ENCODE data around the gene PRDM12.

PRDM12 gene

GRCh38 chr9:130713286-130713960 is 49.0 kb downstream of the PRDM12 start:
- Histone ChIP-seq H3K4me2 (ENCODE audit: low read length) (peak overlapping the region; percentile 96), H3K36me3 (ENCODE audit: insufficient read depth, low read length) (no peaks in the 10 kb centered on the region), H4K20me1 (ENCODE audit: insufficient read depth, low read length) (no peaks in the 10 kb centered on the region), H3K27me3 (ENCODE audit: insufficient read depth, low read length) (no peaks in the 10 kb centered on the region), H3K27ac (ENCODE audit: low read depth, low read length, poor library complexity, severe bottlenecking) (no peak overlapping the region), H3K9me2 (ENCODE audit: low read depth, low read length) (no peaks in the 10 kb centered on the region), H3K79me2 (ENCODE audit: insufficient read depth, low read length) (peaks cover 27% of the 10 kb centered on the region), H3K9me3 (ENCODE audit: low read length) (no peaks in the 10 kb centered on the region), H3K4me3 (ENCODE audit: low read depth, low read length, poor library complexity, severe bottlenecking) (peak overlapping the region; percentile 79), H3F3A (ENCODE audit: insufficient read depth, low read length) (peaks cover 4% of the 10 kb centered on the region; the same call in 1 of the 2 replicates), H2AFZ (ENCODE audit: low read length) (no peak overlapping the region), H3K4me1 (ENCODE audit: insufficient read depth, low read length, severe bottlenecking) (peaks cover 30% of the 10 kb centered on the region), H3K9ac (ENCODE audit: low read length) (peak overlapping the region; percentile 81)
- TF ChIP-seq EZH2 (IDR thresholded peaks at IDR 0.05; ENCODE audit: borderline replicate concordance, low read length), result no peak
- TF ChIP-seq CTCF (IDR thresholded peaks at IDR 0.05; ENCODE audit: low read length), result no peak

GRCh38 chr9:130714586-130715110 is 50.3 kb downstream of the PRDM12 start:
- H3K4me1 ChIP-seq (ENCODE audit: insufficient read depth, low read length, severe bottlenecking), result peaks cover 33% of the 10 kb centered on the region
- no peak overlapping the region for H3K27ac ChIP-seq (ENCODE audit: low read depth, low read length, poor library complexity, severe bottlenecking)
- peaks cover 4% of the 10 kb centered on the region; the same call in 1 of the 2 replicates for H3F3A ChIP-seq (ENCODE audit: insufficient read depth, low read length)
- H3K27me3 ChIP-seq (ENCODE audit: insufficient read depth, low read length), result no peaks in the 10 kb centered on the region
- peak overlapping the region; percentile 79 for H3K4me3 ChIP-seq (ENCODE audit: low read depth, low read length, poor library complexity, severe bottlenecking)
- peak overlapping the region; percentile 81 for H3K9ac ChIP-seq (ENCODE audit: low read length)
- peak overlapping the region; percentile 96 for H3K4me2 ChIP-seq (ENCODE audit: low read length)
- no peaks in the 10 kb centered on the region for H3K36me3 ChIP-seq (ENCODE audit: insufficient read depth, low read length)
- TF ChIP-seq CTCF (IDR thresholded peaks at IDR 0.05; ENCODE audit: low read length), result no peak
- no peak overlapping the region for H2AFZ ChIP-seq (ENCODE audit: low read length)
- no peaks in the 10 kb centered on the region for H4K20me1 ChIP-seq (ENCODE audit: insufficient read depth, low read length)
- H3K9me3 ChIP-seq (ENCODE audit: low read length), result no peaks in the 10 kb centered on the region
- no peaks in the 10 kb centered on the region for H3K9me2 ChIP-seq (ENCODE audit: low read depth, low read length)
- peaks cover 32% of the 10 kb centered on the region for H3K79me2 ChIP-seq (ENCODE audit: insufficient read depth, low read length)

- H3K79me2 ChIP-seq (ENCODE audit: insufficient read depth, low read length), result peaks cover 32% of the 10 kb centered on the region
- TF ChIP-seq EZH2 (IDR thresholded peaks at IDR 0.05; ENCODE audit: borderline replicate concordance, low read length), result no peak
- no peak for TF ChIP-seq CTCF (IDR thresholded peaks at IDR 0.05; ENCODE audit: low read length)
- peaks cover 4% of the 10 kb centered on the region; the same call in 1 of the 2 replicates for H3F3A ChIP-seq (ENCODE audit: insufficient read depth, low read length)
- H3K36me3 ChIP-seq (ENCODE audit: insufficient read depth, low read length), result no peaks in the 10 kb centered on the region
- H3K9me3 ChIP-seq (ENCODE audit: low read length), result no peaks in the 10 kb centered on the region
- H2AFZ ChIP-seq (ENCODE audit: low read length), result no peak overlapping the region
- no peaks in the 10 kb centered on the region for H4K20me1 ChIP-seq (ENCODE audit: insufficient read depth, low read length)
- peak overlapping the region; percentile 96 for H3K4me2 ChIP-seq (ENCODE audit: low read length)
- peak overlapping the region; percentile 79 for H3K4me3 ChIP-seq (ENCODE audit: low read depth, low read length, poor library complexity, severe bottlenecking)
- H3K9ac ChIP-seq (ENCODE audit: low read length), result peak overlapping the region; percentile 81
- H3K9me2 ChIP-seq (ENCODE audit: low read depth, low read length), result no peaks in the 10 kb centered on the region
- no peaks in the 10 kb centered on the region for H3K27me3 ChIP-seq (ENCODE audit: insufficient read depth, low read length)
- H3K4me1 ChIP-seq (ENCODE audit: insufficient read depth, low read length, severe bottlenecking), result peaks cover 33% of the 10 kb centered on the region
- H3K27ac ChIP-seq (ENCODE audit: low read depth, low read length, poor library complexity, severe bottlenecking), result no peak overlapping the region
These were observed 50.9 kb downstream of the PRDM12 start for GRCh38 chr9:130715270-130715669.

All from OCI-LY1 (cell line).